ENCODE results near the gene PSME3IP1. TPM values are rescaled to one million over a fixed set of nuclear protein-coding genes. Genes with fewer than 3 reads are reported as not detected.

The PSME3IP1 gene
- polyA plus RNA-seq, 1 experiment: 68.9 TPM

GRCh38 chr16:57127037-57127763, 58.6 kb downstream of the PSME3IP1 start:
- no peaks in the 10 kb centered on the region; the same call in 1 of the 2 replicates for H3K9me3 ChIP-seq (ENCODE audit: control insufficient read depth, insufficient read depth, low read length)
- no peaks in the 10 kb centered on the region for H3K27me3 ChIP-seq (ENCODE audit: control insufficient read depth, insufficient read depth, low read length)
- ChIA-PET POLR2A (no interaction called here), CTCF (no interaction called here)
- TF ChIP-seq CTCF (IDR thresholded peaks at IDR 0.05; ENCODE audit: low read depth, low read length): no peak
- no peak overlapping the region for H3K27ac ChIP-seq (ENCODE audit: low read depth, low read length)
- no peak for DNase-seq (ENCODE audit: low read depth, low spot score)
- H3K4me3 ChIP-seq (ENCODE audit: low read depth, low read length): no peak overlapping the region

- POLR2A ChIA-PET: no interaction called here
These were observed 59.4 kb downstream of the PSME3IP1 start for GRCh38 chr16:57126411-57126810.

GRCh38 chr16:57125969-57126368, 59.9 kb downstream of the PSME3IP1 start:
- CTCF ChIA-PET: no interaction called here
- POLR2A ChIA-PET: no interaction called here
- DNase-seq (ENCODE audit: low read depth, low spot score): no peak
- no peaks in the 10 kb centered on the region for H3K27me3 ChIP-seq (ENCODE audit: control insufficient read depth, insufficient read depth, low read length)
- TF ChIP-seq CTCF (IDR thresholded peaks at IDR 0.05; ENCODE audit: low read depth, low read length): no peak
- no peaks in the 10 kb centered on the region for H3K9me3 ChIP-seq (ENCODE audit: control insufficient read depth, insufficient read depth, low read length)
- H3K27ac ChIP-seq (ENCODE audit: low read depth, low read length): no peak overlapping the region
- no peak overlapping the region for H3K4me3 ChIP-seq (ENCODE audit: low read depth, low read length)

More at GRCh38 chr16:57126411-57126810, 59.4 kb downstream of the PSME3IP1 start:
- H3K9me3 ChIP-seq (ENCODE audit: control insufficient read depth, insufficient read depth, low read length): no peaks in the 10 kb centered on the region; the same call in 1 of the 2 replicates
- no peak for DNase-seq (ENCODE audit: low read depth, low spot score)
- no peak for TF ChIP-seq CTCF (IDR thresholded peaks at IDR 0.05; ENCODE audit: low read depth, low read length)
- H3K4me3 ChIP-seq (ENCODE audit: low read depth, low read length): no peak overlapping the region
- CTCF ChIA-PET: no interaction called here
- no peak overlapping the region for H3K27ac ChIP-seq (ENCODE audit: low read depth, low read length)
- H3K27me3 ChIP-seq (ENCODE audit: control insufficient read depth, insufficient read depth, low read length): no peaks in the 10 kb centered on the region

GRCh38 chr16:57125376-57125775, 60.5 kb downstream of the PSME3IP1 start:
- TF ChIP-seq CTCF (IDR thresholded peaks at IDR 0.05; ENCODE audit: low read depth, low read length): no peak
- Histone ChIP-seq H3K27ac (ENCODE audit: low read depth, low read length) (no peak overlapping the region), H3K4me3 (ENCODE audit: low read depth, low read length) (no peak overlapping the region), H3K27me3 (ENCODE audit: control insufficient read depth, insufficient read depth, low read length) (no peaks in the 10 kb centered on the region), H3K9me3 (ENCODE audit: control insufficient read depth, insufficient read depth, low read length) (no peaks in the 10 kb centered on the region)
- POLR2A ChIA-PET: no interaction called here
- CTCF ChIA-PET: no interaction called here
- no peak for DNase-seq (ENCODE audit: low read depth, low spot score)

GRCh38 chr16:57123974-57124674, 61.7 kb downstream of the PSME3IP1 start:
- no peak for DNase-seq (ENCODE audit: low read depth, low spot score)
- ChIA-PET POLR2A (interaction anchor here (0.7 kb wide), 1 partner anchor 1183 kb away, joined by 3 read pairs; no protein-coding TSS in a partner anchor), CTCF (interaction anchor here (1.5 kb wide), 1 partner anchor 32 kb away, joined by 4 read pairs; the partner anchor contains the start of gene CPNE2)
- no peaks in the 10 kb centered on the region for H3K27me3 ChIP-seq (ENCODE audit: control insufficient read depth, insufficient read depth, low read length)
- no peak overlapping the region for H3K27ac ChIP-seq (ENCODE audit: low read depth, low read length)
- H3K9me3 ChIP-seq (ENCODE audit: control insufficient read depth, insufficient read depth, low read length): no peaks in the 10 kb centered on the region
- no peak overlapping the region for H3K4me3 ChIP-seq (ENCODE audit: low read depth, low read length)
- no peak for TF ChIP-seq CTCF (IDR thresholded peaks at IDR 0.05; ENCODE audit: low read depth, low read length)
